GM21528 (cell line): Measurements from ENCODE around the gene PCDHGA2.
"Not testable (repeated sequence)": the region's sequence is repeated elsewhere in the genome, so short reads cannot be mapped to it uniquely, and the experiment has no call there.

Experiments
- ATAC-seq: cut with Tn5 transposase; IDR thresholded peaks from one replicate; pipeline ENCODE4 v1.9.1; 2021; ENCODE audit warnings: mild to moderate bottlenecking, moderate library complexity; ENCODE audit not compliant: unreplicated experiment, low FRiP score

Gene PCDHGA2

DNA sequence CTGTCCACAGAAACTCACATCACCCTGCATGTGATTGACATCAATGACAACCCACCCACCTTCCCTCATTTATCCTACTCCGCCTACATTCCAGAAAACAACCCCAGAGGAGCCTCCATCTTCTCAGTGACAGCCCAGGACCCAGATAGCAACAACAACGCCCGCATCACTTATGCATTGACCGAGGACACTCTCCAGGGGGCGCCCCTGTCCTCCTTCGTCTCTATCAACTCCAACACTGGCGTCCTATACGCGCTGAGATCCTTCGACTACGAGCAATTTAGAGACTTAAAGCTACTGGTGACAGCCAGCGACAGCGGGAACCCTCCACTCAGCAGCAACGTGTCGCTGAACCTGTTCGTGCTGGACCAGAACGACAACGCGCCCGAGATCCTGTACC, 6.8 kb downstream of the PCDHGA2 start:
- no peak for ATAC-seq

GRCh38 chr5:141346017-141346416, 7.5 kb downstream of the PCDHGA2 start:
- not testable (repeated sequence) for ATAC-seq

GRCh38 chr5:141349917-141350619, 11.5 kb downstream of the PCDHGA2 start, which contains the start of gene PCDHGB1:
Gene PCDHGB1 (plus strand): TSS chr5:141350099. CDS start chr5:141350261, 162 bp downstream.
- peak; percentile 55 for ATAC-seq

DNA sequence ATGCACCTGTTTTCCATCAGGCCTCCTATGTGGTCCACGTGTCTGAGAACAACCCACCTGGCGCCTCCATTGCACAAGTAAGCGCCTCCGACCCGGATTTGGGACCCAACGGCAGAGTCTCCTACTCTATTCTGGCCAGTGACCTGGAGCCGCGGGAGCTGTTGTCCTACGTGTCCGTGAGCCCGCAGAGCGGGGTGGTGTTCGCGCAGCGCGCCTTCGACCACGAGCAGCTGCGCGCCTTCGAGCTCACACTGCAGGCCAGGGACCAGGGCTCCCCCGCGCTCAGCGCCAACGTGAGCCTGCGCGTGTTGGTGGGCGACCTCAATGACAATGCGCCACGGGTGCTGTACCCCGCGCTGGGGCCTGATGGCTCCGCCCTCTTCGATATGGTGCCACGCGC, 13.0 kb downstream of the PCDHGA2 start:
- ATAC-seq, result no peak

DNA sequence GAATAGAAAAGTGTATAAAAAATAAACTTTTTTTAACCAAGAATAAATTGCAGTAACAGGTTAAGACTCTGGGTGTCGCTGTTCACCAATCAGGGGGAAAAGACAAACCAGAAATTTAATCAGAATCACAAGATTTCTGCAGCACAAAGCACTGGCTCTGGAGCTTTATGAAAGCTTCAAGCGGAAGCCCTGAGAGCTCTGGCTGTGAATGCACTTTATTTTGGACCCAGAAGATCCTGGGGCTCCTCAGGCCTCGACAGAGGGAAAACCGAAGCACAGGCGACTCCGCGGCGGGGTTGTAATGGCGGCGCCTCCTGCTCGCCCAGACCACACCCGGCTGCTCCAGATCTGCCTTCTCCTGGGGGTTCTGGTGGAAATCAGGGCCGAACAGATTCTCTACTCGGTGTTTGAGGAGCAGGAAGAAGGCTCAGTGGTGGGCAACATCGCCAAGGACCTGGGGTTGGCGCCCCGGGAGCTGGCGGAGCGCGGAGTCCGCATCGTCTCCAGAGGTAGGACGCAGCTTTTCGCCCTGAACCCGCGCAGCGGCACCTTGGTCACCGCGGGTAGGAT, 16.4 kb downstream of the PCDHGA2 start, which contains the start of gene PCDHGA4:
Gene PCDHGA4, plus strand, starts transcription at position 122 of the 570 bp plus-strand sequence. Its CDS starts 87 bp downstream, at position 209.
- no peak for ATAC-seq

DNA sequence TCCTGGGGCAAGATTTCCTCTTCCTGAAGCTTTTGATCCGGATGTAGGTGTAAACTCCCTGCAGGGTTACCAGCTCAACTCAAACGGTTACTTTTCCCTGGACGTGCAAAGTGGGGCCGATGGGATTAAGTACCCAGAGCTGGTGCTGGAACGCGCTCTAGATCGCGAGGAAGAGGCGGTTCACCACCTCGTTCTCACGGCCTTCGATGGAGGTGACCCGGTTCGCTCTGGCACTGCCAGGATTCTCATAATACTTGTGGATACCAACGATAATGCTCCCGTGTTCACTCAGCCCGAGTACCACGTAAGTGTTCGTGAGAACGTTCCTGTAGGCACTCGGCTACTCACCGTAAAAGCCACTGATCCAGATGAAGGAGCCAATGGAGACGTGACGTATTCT, 17.1 kb downstream of the PCDHGA2 start:
- ATAC-seq, result no peak

GRCh38 chr5:141356133-141356532, 17.6 kb downstream of the PCDHGA2 start:
- no peak for ATAC-seq

DNA sequence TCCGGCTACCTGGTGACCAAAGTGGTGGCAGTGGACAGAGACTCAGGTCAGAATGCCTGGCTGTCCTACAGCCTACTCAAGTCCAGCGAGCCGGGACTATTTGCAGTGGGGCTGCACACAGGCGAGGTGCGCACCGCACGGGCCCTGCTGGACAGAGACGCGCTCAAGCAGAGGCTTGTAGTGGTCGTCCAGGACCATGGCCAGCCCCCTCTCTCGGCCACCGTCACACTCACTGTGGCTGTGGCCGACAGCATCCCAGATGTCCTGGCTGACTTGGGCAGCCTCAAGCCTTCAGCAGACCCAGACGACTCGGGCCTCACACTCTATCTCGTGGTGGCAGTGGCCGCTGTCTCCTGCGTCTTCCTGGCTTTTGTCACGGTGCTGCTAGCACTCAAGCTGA, 18.4 kb downstream of the PCDHGA2 start:
- ATAC-seq, result no peak

DNA sequence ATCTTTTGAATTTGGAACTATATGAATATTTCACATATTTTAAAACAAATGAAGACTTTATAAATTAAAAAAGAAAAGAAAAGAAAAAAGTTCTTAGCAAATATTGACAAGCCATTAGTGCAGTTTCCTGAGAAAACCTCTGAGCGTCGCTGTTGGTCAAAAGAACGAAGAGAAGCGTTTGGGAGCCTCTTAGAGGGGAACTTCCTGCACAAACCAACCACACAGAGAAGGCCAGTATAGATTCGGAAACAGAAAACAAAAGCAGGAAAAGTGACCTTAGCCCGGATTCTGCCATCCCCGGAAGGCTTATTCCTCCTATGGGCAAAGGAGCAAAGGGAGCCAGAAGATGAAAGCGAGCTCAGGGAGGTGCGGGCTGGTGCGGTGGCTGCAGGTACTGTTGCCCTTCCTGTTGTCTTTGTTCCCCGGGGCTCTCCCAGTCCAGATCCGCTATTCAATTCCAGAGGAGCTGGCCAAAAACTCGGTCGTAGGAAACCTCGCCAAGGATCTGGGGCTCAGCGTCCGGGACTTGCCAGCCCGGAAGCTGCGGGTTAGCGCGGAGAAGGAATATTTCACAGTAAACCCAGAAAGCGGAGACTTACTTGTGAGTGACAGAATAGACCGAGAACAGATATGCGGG, 21.3 kb downstream of the PCDHGA2 start, which contains the start of gene PCDHGB2:
Gene PCDHGB2, plus strand, starts transcription at position 205 of the 637 bp plus-strand sequence. Its CDS starts 142 bp downstream, at position 347.
- no peak for ATAC-seq

DNA sequence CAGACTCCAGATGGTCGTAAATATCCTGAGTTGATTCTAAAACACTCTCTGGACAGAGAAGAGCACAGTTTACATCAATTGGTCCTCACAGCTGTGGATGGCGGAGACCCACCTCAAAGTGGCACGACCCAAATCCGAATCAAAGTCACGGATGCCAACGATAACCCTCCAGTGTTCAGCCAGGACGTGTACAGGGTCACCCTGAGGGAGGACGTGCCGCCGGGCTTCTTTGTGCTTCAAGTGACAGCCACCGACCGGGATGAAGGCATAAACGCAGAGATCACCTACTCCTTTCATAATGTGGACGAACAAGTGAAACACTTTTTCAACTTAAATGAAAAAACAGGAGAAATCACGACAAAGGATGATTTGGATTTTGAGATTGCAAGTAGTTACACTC, 22.1 kb downstream of the PCDHGA2 start:
- ATAC-seq, result no peak

DNA sequence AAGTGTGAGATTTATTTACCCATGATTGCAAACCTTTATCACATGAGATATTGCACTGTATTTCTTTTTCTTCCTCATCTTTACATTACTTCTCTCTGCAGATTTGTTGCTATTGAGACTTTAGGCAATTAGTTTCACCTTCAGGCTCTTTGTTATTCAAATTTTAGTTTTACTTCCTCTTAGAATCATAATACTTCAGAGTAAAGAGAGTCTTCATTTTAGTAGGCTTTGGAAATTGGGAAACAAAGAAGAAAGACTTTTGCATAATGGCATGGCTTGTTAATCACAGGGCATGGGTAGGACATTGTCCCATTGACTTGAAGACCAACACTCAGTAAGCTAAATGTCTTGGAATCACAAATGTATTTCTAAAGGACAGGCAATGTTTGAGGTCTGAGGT, 24.2 kb downstream of the PCDHGA2 start:
- ATAC-seq, result no peak

DNA sequence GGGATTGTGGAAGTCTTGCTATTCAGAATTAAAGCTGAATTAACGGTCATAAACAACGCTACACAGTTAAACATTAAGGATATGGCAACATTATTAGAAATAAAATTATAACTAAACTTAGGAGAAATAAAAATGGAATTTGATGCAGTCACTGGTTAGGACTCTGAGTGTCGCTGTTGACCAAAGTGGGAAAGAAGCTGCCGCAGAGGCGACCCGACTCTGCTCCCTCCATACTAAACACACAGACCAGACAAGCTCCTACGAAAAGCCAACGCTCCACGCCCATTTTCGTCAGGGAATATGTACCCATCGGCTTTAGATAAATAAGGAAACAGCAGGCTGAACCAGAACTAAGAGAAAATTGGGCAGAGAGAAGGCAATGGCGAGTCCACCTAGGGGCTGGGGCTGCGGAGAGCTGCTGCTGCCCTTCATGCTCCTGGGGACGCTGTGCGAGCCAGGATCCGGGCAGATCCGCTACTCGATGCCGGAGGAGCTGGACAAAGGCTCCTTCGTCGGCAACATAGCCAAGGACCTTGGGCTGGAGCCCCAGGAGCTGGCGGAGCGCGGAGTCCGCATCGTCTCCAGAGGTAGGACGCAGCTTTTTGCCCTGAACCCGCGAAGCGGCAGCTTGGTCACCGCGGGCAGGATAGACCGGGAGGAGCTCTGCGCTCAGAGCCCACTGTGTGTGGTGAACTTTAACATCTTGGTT, 25.5 kb downstream of the PCDHGA2 start, which contains the start of gene PCDHGA5:
Gene PCDHGA5, plus strand, starts transcription at position 211 of the 709 bp plus-strand sequence. Its CDS starts 169 bp downstream, at position 380.
- no peak for ATAC-seq

DNA sequence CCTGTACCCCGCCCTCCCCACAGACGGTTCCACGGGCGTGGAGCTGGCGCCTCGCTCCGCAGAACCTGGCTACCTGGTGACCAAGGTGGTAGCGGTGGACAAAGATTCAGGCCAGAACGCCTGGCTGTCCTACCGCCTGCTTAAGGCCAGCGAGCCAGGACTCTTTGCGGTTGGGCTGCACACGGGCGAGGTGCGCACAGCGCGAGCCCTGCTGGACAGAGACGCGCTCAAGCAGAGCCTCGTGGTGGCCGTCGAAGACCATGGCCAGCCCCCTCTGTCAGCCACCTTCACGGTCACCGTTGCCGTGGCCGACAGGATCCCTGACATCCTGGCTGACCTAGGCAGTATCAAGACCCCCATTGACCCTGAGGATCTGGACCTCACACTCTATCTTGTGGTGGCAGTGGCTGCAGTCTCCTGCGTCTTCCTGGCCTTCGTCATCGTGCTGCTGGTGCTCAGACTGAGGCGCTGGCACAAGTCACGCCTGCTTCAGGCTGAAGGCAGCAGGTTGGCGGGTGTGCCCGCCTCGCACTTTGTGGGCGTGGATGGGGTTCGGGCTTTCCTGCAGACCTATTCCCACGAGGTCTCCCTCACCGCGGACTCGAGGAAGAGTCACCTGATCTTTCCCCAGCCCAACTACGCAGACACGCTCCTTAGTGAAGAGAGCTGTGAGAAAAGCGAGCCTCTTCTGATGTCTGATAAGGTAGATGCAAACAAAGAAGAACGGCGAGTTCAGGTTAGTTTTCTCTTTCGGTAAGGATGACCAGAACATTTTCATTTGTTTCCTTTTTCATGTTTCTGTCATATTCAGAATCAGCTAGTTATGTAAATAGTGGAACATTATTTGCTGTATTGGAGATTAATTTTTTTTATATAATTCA, 27.7 kb downstream of the PCDHGA2 start:
- ATAC-seq, result no peak

GRCh38 chr5:141369994-141370848, 31.7 kb downstream of the PCDHGA2 start, which contains the start of gene PCDHGB3:
Gene PCDHGB3 (plus strand): TSS chr5:141370242. CDS start chr5:141370395, 153 bp downstream.
- peak; percentile 57 for ATAC-seq

DNA sequence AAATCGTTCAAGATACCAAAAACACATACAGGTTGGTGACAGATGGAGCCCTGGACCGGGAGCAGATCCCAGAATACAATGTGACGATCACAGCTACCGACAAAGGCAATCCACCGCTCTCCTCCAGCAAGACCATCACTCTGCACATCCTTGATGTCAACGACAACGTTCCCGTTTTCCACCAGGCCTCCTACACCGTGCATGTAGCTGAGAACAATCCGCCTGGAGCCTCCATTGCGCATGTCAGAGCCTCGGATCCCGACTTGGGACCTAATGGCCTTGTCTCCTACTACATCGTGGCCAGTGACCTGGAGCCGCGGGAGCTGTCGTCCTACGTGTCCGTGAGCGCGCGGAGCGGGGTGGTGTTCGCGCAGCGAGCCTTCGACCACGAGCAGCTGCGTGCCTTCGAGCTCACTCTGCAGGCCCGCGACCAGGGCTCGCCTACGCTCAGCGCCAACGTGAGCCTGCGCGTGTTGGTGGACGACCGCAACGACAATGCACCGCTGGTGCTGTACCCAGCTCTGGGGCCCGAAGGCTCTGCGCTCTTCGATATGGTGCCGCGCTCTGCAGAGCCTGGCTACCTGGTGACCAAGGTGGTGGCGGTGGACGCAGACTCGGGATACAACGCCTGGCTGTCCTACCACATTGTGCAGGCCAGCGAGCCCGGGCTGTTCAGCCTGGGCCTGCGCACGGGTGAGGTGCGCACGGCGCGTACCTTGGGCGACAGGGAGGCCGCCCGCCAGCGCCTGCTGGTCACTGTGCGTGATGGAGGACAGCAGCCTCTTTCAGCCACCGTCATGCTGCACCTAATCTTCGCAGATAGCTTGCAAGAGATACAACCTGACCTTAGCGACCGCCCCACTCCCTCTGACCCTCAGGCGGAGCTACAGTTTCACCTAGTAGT, 33.3 kb downstream of the PCDHGA2 start:
- no peak for ATAC-seq

DNA sequence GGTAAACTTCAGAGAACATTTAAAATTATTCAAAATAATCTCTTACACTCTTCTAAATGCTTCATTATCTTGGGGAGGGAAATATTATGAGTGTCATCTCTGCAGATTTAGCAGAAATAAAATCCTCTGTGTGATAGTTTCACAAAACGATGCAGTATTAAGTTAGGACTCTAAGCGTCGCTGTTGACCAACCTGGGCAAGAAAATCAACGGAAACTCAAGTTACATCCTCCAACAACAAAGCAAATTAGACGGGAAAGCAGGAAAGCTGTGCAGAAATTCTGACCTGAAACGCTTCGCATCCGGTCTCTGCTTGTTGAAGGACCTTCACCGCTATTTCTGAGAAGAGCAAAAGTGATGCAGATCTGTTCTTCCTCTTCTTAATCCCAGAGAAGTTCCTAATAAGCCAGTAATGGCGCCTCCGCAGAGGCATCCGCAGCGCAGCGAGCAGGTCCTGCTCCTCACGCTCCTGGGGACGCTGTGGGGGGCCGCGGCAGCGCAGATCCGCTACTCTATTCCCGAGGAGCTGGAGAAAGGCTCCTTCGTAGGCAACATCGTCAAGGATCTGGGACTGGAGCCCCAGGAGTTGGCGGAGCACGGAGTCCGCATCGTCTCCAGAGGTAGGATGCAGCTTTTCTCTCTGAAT, 35.2 kb downstream of the PCDHGA2 start, which contains the start of gene PCDHGA6:
Gene PCDHGA6, plus strand, starts transcription at position 219 of the 645 bp plus-strand sequence. Its CDS starts 193 bp downstream, at position 412.
- ATAC-seq, result no peak

GRCh38 chr5:141374627-141375026, 36.1 kb downstream of the PCDHGA2 start:
- no peak for ATAC-seq
